Keratinocyte (primary cell): Measurements from ENCODE around the gene TMEM18. TPM values are rescaled to one million over a fixed set of nuclear protein-coding genes. Genes with fewer than 3 reads are reported as not detected.

Experiments used
- DNase-seq: peaks from one replicate; pipeline ENCODE4 v3.0.0-alpha.2; 2011; ENCODE audit warnings: low read depth, missing footprints, low spot score
- FAIRE-seq: peaks from 2 replicates; lab custom pipeline; 2011; peaks lifted over from hg19 to GRCh38; lab: Jason Lieb, UNC
- H2AFZ ChIP-seq: 2 replicates; pipeline ENCODE4 v1.6.0; 2012; ENCODE audit warnings: low read length, control low read depth, inconsistent platforms; ENCODE audit not compliant: control insufficient read depth
- H3K27ac ChIP-seq: 2 replicates; pipeline ENCODE4 v1.5.1; 2011; ENCODE audit warnings: low read length; ENCODE audit not compliant: control insufficient read depth, insufficient read depth
- H3K27me3 ChIP-seq: 3 replicates; pipeline ENCODE4 v1.6.0; 2011; ENCODE audit warnings: low read length; ENCODE audit not compliant: control insufficient read depth, insufficient read depth; ENCODE audit errors: extremely low read depth
- H3K36me3 ChIP-seq, 2 experiments: 2 replicates in 1 of 2; 3 replicates in 1 of 2; pipeline ENCODE4 v1.5.1; 2011; ENCODE audit warnings: low read length in 2 of 2, mild to moderate bottlenecking in 1 of 2; ENCODE audit not compliant: control insufficient read depth in 2 of 2, insufficient read depth in 2 of 2; ENCODE audit errors: extremely low read depth in 1 of 2
- H3K4me1 ChIP-seq: 3 replicates; pipeline ENCODE4 v1.5.1; 2011; ENCODE audit warnings: low read length; ENCODE audit not compliant: control insufficient read depth, insufficient read depth; ENCODE audit errors: extremely low read depth
- H3K4me2 ChIP-seq: 3 replicates; pipeline ENCODE4 v1.6.0; 2011; ENCODE audit warnings: low read depth, low read length; ENCODE audit not compliant: control insufficient read depth, insufficient read depth; ENCODE audit errors: extremely low read depth
- H3K4me3 ChIP-seq, 3 experiments: fragments of 200-600 bp in 1 of 3; sonication (generic) in 1 of 3; 2 replicates in 2 of 3; 3 replicates in 1 of 3; pipeline ENCODE4 v1.5.1; 2011 to 2016; ENCODE audit warnings: low read length in 3 of 3, mild to moderate bottlenecking in 3 of 3, control low read depth in 2 of 3, inconsistent platforms in 1 of 3, low read depth in 1 of 3, mixed read lengths in 1 of 3, mixed run types in 1 of 3, moderate library complexity in 1 of 3; ENCODE audit not compliant: control insufficient read depth in 2 of 3, insufficient read depth in 2 of 3; ENCODE audit errors: extremely low read depth in 1 of 3
- H3K79me2 ChIP-seq: 2 replicates; pipeline ENCODE4 v1.6.0; 2012; ENCODE audit warnings: low read length; ENCODE audit not compliant: control insufficient read depth, insufficient read depth
- H3K9ac ChIP-seq: 3 replicates; pipeline ENCODE4 v1.6.0; 2011; ENCODE audit warnings: low read length; ENCODE audit not compliant: control insufficient read depth, insufficient read depth; ENCODE audit errors: extremely low read depth
- H3K9me1 ChIP-seq: 3 replicates; pipeline ENCODE4 v1.6.0; 2011; ENCODE audit warnings: low read length; ENCODE audit not compliant: control insufficient read depth, insufficient read depth; ENCODE audit errors: extremely low read depth
- H3K9me3 ChIP-seq: 2 replicates; pipeline ENCODE4 v1.5.1; 2012; ENCODE audit warnings: low read depth, low read length; ENCODE audit not compliant: control insufficient read depth
- H4K20me1 ChIP-seq: 3 replicates; pipeline ENCODE4 v1.6.0; 2011; ENCODE audit warnings: low read length; ENCODE audit not compliant: control insufficient read depth, insufficient read depth; ENCODE audit errors: extremely low read depth
- EZH2 ChIP-seq: IDR thresholded peaks from one replicate; pipeline ENCODE4 v1.6.1; 2012; ENCODE audit warnings: inconsistent platforms, mild to moderate bottlenecking, low read length, moderate library complexity
- dilution Hi-C: fragments of 300-500 bp; cut with MboI; formaldehyde crosslinking; loops from one replicate; pipeline ENCODE4 v1.7.0; 2020; ENCODE audit warnings: low sequenced_read_pairs; ENCODE audit not compliant: extremely low pct_ligation_motif_present
- polyA plus RNA-seq, 5 experiments: library from polyadenylated mRNA; depleted of rRNA in 3 of 5; stranded (reverse) in 3 of 5; stranded (forward) in 1 of 5; unstranded in 1 of 5; fragments of >200 nt; gene quantifications; 1 replicate in 1 of 5; 2 replicates in 3 of 5; 3 replicates in 1 of 5; pipeline versions ENCODE4 v1.2.1 to v1.2.3, GENCODE V29; 2011 to 2012; ENCODE audit warnings: missing spikeins in 2 of 5, low read depth in 1 of 5, low replicate concordance in 1 of 5
- TF ChIP-seq, protein P1 (sequence below), 3 experiments: IDR thresholded peaks in 1 of 3; conservative IDR thresholded peaks in 1 of 3; optimal IDR thresholded peaks in 1 of 3; 2 replicates in 2 of 3; 3 replicates in 1 of 3; pipeline versions ENCODE3 to v1.5.1; 2011; ENCODE audit warnings: low read length in 3 of 3, mild to moderate bottlenecking in 3 of 3, moderate library complexity in 2 of 3, control low read depth in 1 of 3, inconsistent platforms in 1 of 3; ENCODE audit not compliant: insufficient read depth in 2 of 3; ENCODE audit errors: extremely low read depth in 1 of 3

TMEM18 gene
- polyA plus RNA-seq, 1 donor (not counting 4 experiments of a cell fraction or from before 2014, with no cell fraction given): 27.7 TPM

- DNase-seq (no peak), FAIRE-seq (no peak)
- H3K36me3 ChIP-seq: no peaks in the 10 kb centered on the region
- H3K9me3 ChIP-seq: no peaks in the 10 kb centered on the region
- no peak overlapping the region for H3K27ac ChIP-seq
- H3K4me2 ChIP-seq: no peak overlapping the region
- no peaks in the 10 kb centered on the region for H3K79me2 ChIP-seq
- dilution Hi-C loops: no loop called here
- H2AFZ ChIP-seq: no peak overlapping the region
- TF ChIP-seq, protein P1, sequence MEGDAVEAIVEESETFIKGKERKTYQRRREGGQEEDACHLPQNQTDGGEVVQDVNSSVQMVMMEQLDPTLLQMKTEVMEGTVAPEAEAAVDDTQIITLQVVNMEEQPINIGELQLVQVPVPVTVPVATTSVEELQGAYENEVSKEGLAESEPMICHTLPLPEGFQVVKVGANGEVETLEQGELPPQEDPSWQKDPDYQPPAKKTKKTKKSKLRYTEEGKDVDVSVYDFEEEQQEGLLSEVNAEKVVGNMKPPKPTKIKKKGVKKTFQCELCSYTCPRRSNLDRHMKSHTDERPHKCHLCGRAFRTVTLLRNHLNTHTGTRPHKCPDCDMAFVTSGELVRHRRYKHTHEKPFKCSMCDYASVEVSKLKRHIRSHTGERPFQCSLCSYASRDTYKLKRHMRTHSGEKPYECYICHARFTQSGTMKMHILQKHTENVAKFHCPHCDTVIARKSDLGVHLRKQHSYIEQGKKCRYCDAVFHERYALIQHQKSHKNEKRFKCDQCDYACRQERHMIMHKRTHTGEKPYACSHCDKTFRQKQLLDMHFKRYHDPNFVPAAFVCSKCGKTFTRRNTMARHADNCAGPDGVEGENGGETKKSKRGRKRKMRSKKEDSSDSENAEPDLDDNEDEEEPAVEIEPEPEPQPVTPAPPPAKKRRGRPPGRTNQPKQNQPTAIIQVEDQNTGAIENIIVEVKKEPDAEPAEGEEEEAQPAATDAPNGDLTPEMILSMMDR (optimal IDR thresholded peaks at IDR 0.05 in 1 of 3, IDR thresholded peaks at IDR 0.05 in 1 of 3, conservative IDR thresholded peaks at IDR 0.05 in 1 of 3; ENCODE audit: extremely low read depth in 1 of 3, insufficient read depth in 2 of 3, low read length in 3 of 3): no peak
- no peak for TF ChIP-seq EZH2
- no peaks in the 10 kb centered on the region for H3K9me1 ChIP-seq
- no peaks in the 10 kb centered on the region for H3K27me3 ChIP-seq
- H3K9ac ChIP-seq: no peak overlapping the region
- H4K20me1 ChIP-seq: no peaks in the 10 kb centered on the region
- H3K4me3 ChIP-seq: no peak overlapping the region
- H3K4me1 ChIP-seq: no peaks in the 10 kb centered on the region
Observed at GRCh38 chr2:631741-632140, 45.5 kb downstream of the TMEM18 start.

DNA sequence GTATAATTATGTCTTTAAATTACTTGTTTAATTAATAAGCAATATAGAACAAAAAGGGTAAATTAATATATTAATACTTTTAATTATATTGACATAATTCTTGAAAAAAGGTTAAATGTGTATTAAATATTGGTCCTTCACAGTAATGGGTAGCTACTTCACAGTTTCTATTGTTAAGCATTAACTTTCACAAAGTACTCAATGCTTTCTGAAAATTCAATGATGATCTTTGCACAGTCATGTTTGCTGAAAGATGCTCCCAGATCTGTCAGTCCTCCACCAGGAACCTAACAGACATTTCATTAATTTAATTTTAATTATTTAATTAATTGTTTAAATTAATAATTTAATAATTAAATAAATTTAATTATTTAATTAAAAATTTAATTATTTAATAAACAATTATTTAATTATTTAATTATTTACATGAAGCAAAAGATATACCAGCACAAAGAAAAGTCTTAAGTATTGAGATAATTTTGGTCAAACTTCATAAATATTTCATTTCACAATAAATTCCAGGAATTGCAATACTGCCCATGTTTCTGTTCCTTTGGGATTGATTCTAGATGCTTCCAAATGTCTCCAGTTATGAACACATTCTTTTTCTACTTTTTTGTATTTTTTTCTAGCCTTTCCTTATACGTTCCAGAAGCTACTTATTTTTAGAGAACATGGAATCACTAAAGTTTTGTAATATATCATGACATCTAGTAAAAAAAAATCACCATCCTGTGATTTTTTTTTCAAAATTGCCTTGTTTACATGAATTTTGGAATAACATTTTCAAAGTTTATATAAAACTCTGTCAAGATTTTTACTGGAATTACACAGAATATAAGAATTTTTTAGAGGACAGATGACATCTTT lies 46.5 kb downstream of the TMEM18 start:
- H3K79me2 ChIP-seq: no peaks in the 10 kb centered on the region
- no peaks in the 10 kb centered on the region for H4K20me1 ChIP-seq
- dilution Hi-C loops: no loop called here
- TF ChIP-seq, protein P1 (optimal IDR thresholded peaks at IDR 0.05 in 1 of 3, IDR thresholded peaks at IDR 0.05 in 1 of 3, conservative IDR thresholded peaks at IDR 0.05 in 1 of 3; ENCODE audit: extremely low read depth in 1 of 3, insufficient read depth in 2 of 3, low read length in 3 of 3): no peak
- no peak for TF ChIP-seq EZH2
- H3K36me3 ChIP-seq: no peaks in the 10 kb centered on the region
- no peak overlapping the region for H3K4me2 ChIP-seq
- no peak overlapping the region for H3K27ac ChIP-seq
- FAIRE-seq (no peak), DNase-seq (no peak)
- H3K27me3 ChIP-seq: no peaks in the 10 kb centered on the region
- no peak overlapping the region for H2AFZ ChIP-seq
- no peaks in the 10 kb centered on the region for H3K9me1 ChIP-seq
- H3K9ac ChIP-seq: no peak overlapping the region
- H3K4me3 ChIP-seq: no peak overlapping the region
- H3K9me3 ChIP-seq: no peaks in the 10 kb centered on the region
- H3K4me1 ChIP-seq: no peaks in the 10 kb centered on the region
